Nephron (organoid): ENCODE data around the gene RBM4.

Experiments used
- H3K27ac Mint-ChIP-seq, 3 experiments: 2 replicates each; pipeline ENCODE4 v1.8.0; 2020; ENCODE audit warnings: mixed read lengths in 3 of 3, mild to moderate bottlenecking in 2 of 3, moderate library complexity in 1 of 3
- H3K27me3 Mint-ChIP-seq: 2 replicates; pipeline ENCODE4 v1.8.0; 2021; ENCODE audit warnings: low read depth, mild to moderate bottlenecking, moderate library complexity, mixed read lengths
- H3K36me3 Mint-ChIP-seq: 2 replicates; pipeline ENCODE4 v1.8.0; 2020; ENCODE audit warnings: low read depth, mixed read lengths
- H3K4me1 Mint-ChIP-seq: 2 replicates; pipeline ENCODE4 v1.8.0; 2020; ENCODE audit warnings: mixed read lengths
- H3K4me3 Mint-ChIP-seq, 3 experiments: 2 replicates each; pipeline ENCODE4 v1.8.0; 2020; ENCODE audit warnings: mild to moderate bottlenecking in 3 of 3, mixed read lengths in 3 of 3, moderate library complexity in 2 of 3
- H3K9me3 Mint-ChIP-seq: 2 replicates; pipeline ENCODE4 v1.8.0; 2020; ENCODE audit warnings: mixed read lengths
- TF ChIP-seq, protein P1 (sequence below), 3 experiments: fragments of 200-600 bp; sonication (generic); IDR thresholded peaks; one replicate each; pipeline ENCODE4 v1.5.0; 2021; ENCODE audit warnings: antibody characterized with exemption in 3 of 3; ENCODE audit not compliant: unreplicated experiment in 3 of 3

RBM4 gene

GRCh38 chr11:66684635-66685034 is 46.1 kb downstream of the RBM4 start:
- Mint-ChIP-seq H3K27me3 (peaks cover 3% of the 10 kb centered on the region), H3K27ac (no peak overlapping the region), H3K4me1 (peaks cover 5% of the 10 kb centered on the region), H3K9me3 (no peaks in the 10 kb centered on the region), H3K36me3 (peaks cover 20% of the 10 kb centered on the region), H3K4me3 (no peak overlapping the region)
- TF ChIP-seq, protein P1, sequence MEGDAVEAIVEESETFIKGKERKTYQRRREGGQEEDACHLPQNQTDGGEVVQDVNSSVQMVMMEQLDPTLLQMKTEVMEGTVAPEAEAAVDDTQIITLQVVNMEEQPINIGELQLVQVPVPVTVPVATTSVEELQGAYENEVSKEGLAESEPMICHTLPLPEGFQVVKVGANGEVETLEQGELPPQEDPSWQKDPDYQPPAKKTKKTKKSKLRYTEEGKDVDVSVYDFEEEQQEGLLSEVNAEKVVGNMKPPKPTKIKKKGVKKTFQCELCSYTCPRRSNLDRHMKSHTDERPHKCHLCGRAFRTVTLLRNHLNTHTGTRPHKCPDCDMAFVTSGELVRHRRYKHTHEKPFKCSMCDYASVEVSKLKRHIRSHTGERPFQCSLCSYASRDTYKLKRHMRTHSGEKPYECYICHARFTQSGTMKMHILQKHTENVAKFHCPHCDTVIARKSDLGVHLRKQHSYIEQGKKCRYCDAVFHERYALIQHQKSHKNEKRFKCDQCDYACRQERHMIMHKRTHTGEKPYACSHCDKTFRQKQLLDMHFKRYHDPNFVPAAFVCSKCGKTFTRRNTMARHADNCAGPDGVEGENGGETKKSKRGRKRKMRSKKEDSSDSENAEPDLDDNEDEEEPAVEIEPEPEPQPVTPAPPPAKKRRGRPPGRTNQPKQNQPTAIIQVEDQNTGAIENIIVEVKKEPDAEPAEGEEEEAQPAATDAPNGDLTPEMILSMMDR (IDR thresholded peaks at IDR 0.05; ENCODE audit: unreplicated experiment in 3 of 3): no peak

DNA sequence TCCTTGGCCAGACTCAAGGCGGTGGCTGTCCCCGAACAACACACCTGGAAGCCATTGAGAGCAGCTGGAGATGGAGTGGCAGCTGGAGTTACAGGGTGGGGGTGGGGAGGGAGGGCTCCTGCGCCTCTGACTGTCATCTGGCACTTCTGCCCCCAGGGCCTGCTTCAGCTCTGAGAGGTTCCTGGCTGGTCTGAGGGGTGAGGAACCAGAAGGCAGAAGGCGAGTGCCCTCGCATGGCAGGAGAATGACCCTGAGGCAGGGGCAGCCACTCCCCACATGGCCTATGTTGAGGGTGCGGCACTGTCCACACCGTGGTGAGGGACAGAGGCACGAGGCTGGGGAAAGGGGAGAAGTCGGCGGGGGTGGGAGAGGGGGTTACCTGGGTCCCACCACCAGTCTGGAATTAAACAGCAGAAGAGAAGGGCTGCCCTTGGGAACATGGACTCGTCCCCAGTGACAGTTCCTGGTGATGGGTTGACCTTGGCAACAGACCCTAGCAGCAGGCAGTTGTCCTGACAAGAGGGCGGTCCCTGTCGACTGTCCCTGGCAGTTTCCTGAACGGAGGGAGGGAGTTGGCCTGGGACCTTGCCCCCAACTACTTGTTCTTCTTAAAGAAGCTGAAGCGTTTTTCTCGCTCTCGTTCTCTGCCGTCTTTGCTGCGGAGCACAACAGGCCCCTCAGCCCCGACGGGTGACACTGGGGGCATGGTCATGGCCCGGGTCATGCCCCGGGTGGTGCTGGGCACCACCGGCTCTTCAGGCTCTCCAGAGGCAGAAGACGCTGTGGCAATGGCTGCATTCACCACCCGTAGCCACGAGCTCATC is 47.0 kb downstream of the RBM4 start:
- TF ChIP-seq, protein P1 (IDR thresholded peaks at IDR 0.05; ENCODE audit: unreplicated experiment in 3 of 3): no peak
- Mint-ChIP-seq H3K36me3 (peaks cover 20% of the 10 kb centered on the region), H3K27me3 (peaks cover 3% of the 10 kb centered on the region), H3K9me3 (no peaks in the 10 kb centered on the region), H3K4me1 (peaks cover 5% of the 10 kb centered on the region), H3K27ac (no peak overlapping the region), H3K4me3 (no peak overlapping the region)

- Mint-ChIP-seq H3K4me1 (peaks cover 5% of the 10 kb centered on the region), H3K9me3 (no peaks in the 10 kb centered on the region), H3K36me3 (peaks cover 20% of the 10 kb centered on the region), H3K27me3 (peaks cover 3% of the 10 kb centered on the region), H3K4me3 (no peak overlapping the region), H3K27ac (no peak overlapping the region)
- TF ChIP-seq, protein P1 (IDR thresholded peaks at IDR 0.05; ENCODE audit: unreplicated experiment in 3 of 3): no peak
Observed at GRCh38 chr11:66686100-66686785, 47.7 kb downstream of the RBM4 start.

- Mint-ChIP-seq H3K4me1 (peaks cover 5% of the 10 kb centered on the region), H3K4me3 (no peak overlapping the region), H3K9me3 (no peaks in the 10 kb centered on the region), H3K27me3 (peaks cover 3% of the 10 kb centered on the region), H3K27ac (no peak overlapping the region), H3K36me3 (peaks cover 20% of the 10 kb centered on the region)
- TF ChIP-seq, protein P1 (IDR thresholded peaks at IDR 0.05; ENCODE audit: unreplicated experiment in 3 of 3): no peak
Observed at GRCh38 chr11:66686801-66687750, 48.6 kb downstream of the RBM4 start.

- H3K27ac Mint-ChIP-seq: no peak overlapping the region
- no peak overlapping the region for H3K4me3 Mint-ChIP-seq
Observed at GRCh38 chr11:66687831-66688281, 49.4 kb downstream of the RBM4 start.

More at GRCh38 chr11:66687831-66688281, 49.4 kb downstream of the RBM4 start:
- peaks cover 20% of the 10 kb centered on the region for H3K36me3 Mint-ChIP-seq
- TF ChIP-seq, protein P1 (IDR thresholded peaks at IDR 0.05; ENCODE audit: unreplicated experiment in 3 of 3): no peak
- no peaks in the 10 kb centered on the region for H3K9me3 Mint-ChIP-seq
- H3K27me3 Mint-ChIP-seq: peaks cover 3% of the 10 kb centered on the region
- H3K4me1 Mint-ChIP-seq: peaks cover 5% of the 10 kb centered on the region
